Activated CD4-positive, alpha-beta T cell treated with anti-CD3 and anti-CD28 coated beads for 1 hour (primary cell): ENCODE measurements around the gene FOXE1.

ENCODE experiments used
- DNase-seq: peaks from one replicate; pipeline ENCODE4 v3.0.0-alpha.2; 2020

FOXE1 gene

GRCh38 chr9:97848480-97849237 lies 4.4 kb upstream of the FOXE1 start:
- no peak for DNase-seq

DNA sequence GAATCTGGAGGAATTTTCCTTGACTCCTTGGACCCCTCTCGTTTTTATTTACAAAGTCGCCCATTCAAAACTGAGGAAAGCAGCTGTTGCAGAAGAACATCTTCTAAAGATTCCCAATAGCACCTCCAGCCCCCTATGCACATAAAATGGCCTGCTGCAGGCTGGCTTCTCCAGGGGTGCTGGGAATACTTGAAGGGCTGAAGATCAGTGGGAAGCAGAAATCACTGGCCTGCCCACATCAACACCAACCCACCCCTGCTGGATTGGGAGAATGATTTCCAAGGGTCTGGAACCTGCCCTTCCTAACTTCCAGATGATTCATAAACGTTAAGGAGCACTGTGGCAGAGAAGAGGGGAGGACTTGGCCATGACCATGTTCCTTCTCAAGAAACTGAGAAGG lies 3.0 kb upstream of the FOXE1 start:
- no peak for DNase-seq

- DNase-seq: no peak
Observed at GRCh38 chr9:97850746-97851445, 2.1 kb upstream of the FOXE1 start.

- no peak for DNase-seq
Observed at GRCh38 chr9:97851446-97851883, 1.6 kb upstream of the FOXE1 start.

- no peak for DNase-seq
Observed at GRCh38 chr9:97852001-97852398, 1.0 kb upstream of the FOXE1 start.

DNA sequence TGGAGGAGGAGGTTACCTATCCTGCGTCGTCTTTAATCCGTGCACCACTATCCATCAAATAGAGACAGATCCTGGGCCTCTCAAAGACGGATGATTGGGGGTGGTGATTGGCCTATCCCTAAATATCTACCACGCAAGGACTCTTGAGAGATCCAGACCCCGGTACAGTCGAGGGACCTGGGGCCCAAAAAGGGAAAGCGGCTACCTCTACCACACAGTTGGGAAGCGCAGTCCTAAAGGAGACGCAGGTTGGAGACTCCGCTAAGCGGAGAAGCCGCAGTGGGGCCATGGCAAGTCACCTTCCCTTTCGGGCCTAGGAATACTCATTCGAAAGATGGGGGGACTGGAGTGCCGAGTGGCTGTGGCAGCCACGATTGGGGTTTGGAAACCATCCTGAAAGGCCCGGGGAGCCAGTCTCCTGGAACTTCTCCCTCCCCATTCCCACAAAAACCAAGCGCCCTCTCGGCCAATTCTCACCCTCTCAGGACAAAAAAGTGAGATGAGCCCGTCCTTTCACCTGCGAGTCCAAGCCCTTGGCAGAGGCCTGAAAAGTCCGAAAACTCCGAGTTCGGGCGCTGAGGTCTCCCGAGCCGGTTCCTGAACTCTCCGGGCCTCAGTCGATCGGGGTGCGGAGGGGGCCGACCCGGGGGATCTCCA lies 499 bp upstream of the FOXE1 start:
- DNase-seq: no peak

DNA sequence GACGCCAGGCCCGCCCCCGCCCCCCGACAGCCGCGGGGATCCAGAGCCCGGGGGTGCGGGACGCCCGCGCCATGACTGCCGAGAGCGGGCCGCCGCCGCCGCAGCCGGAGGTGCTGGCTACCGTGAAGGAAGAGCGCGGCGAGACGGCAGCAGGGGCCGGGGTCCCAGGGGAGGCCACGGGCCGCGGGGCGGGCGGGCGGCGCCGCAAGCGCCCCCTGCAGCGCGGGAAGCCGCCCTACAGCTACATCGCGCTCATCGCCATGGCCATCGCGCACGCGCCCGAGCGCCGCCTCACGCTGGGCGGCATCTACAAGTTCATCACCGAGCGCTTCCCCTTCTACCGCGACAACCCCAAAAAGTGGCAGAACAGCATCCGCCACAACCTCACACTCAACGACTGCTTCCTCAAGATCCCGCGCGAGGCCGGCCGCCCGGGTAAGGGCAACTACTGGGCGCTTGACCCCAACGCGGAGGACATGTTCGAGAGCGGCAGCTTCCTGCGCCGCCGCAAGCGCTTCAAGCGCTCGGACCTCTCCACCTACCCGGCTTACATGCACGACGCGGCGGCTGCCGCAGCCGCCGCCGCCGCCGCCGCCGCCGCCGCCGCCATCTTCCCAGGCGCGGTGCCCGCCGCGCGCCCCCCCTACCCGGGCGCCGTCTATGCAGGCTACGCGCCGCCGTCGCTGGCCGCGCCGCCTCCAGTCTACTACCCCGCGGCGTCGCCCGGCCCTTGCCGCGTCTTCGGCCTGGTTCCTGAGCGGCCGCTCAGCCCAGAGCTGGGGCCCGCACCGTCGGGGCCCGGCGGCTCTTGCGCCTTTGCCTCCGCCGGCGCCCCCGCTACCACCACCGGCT lies 1.0 kb downstream of the FOXE1 start:
- DNase-seq: peak; percentile 42

GRCh38 chr9:97854696-97855485 lies 1.9 kb downstream of the FOXE1 start:
- DNase-seq: no peak

GRCh38 chr9:97855486-97855875 lies 2.5 kb downstream of the FOXE1 start:
- DNase-seq: no peak

DNA sequence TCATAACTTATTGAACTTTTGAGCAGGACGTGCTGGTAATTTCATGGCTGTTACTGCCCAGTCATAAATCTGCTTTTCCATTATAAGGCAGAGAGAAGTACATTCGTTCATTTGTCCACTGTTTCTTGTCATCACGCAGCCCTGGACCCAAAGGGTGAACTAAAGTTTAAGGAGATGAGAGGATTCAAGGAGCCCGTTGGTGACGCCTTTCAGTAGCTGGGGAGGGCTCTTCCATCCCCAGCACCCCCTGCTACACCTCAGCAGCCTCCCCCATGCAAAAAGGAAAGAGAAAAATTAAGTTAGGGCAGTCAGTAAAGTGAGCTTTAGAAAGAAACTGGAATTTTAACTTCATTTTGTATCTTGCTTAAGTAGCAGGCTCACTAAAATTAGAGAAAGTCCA lies 2.9 kb downstream of the FOXE1 start:
- DNase-seq: no peak

GRCh38 chr9:97856857-97857605 lies 4.0 kb downstream of the FOXE1 start:
- no peak for DNase-seq

DNA sequence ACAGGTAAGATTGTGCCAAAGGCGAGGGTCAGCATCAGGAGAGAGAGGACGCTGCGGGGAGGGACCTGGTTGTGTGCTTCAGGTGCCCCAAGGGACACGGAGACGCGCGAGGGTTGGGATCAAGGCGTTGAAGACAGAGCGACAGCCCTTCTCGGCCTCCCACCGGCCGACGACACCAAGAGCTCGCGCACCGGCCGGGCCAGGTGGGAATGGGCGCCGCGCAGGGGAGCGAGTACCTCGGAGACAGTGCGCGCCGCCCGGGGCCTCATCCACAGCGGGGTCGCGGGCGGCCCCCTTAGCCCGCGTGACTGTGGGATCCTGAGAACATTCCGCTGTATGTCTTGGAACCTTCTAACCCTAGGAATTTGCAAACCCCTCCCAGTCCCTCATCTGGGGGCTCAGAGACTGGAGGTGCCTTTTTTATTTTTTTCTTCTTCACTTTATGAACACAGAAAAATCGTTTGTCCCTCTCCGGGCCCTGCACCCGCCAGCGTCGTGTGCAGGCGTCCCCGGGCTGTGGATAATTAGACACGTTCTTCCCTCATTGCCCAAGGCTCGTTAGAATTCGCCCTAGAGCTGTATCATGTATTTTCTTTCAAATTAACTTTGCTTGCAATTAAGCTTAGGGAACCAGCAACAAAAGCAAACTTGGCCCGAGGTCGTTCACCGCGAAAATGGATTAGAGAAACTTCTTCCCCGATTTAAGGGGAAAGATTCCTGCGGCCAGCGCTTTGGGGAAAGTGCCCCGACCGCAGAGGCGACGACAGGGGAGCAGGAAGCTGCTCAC lies 4.8 kb downstream of the FOXE1 start:
- DNase-seq: no peak

DNA sequence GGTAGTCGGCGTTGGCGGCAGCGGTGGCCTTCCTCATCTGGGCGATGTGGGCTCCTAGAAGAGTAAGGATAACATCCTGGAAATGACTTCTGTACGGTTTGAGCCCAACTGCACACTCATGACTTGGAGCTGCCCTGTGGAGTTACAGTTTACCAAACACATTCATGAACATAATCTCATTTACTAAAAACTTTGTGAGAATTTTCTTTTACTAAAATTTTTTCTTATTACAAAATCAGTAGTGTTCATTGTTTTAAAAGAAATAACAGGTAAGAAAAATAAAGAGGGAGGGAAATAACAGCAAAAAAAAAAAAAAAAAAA lies 5.3 kb downstream of the FOXE1 start:
- no peak for DNase-seq

DNA sequence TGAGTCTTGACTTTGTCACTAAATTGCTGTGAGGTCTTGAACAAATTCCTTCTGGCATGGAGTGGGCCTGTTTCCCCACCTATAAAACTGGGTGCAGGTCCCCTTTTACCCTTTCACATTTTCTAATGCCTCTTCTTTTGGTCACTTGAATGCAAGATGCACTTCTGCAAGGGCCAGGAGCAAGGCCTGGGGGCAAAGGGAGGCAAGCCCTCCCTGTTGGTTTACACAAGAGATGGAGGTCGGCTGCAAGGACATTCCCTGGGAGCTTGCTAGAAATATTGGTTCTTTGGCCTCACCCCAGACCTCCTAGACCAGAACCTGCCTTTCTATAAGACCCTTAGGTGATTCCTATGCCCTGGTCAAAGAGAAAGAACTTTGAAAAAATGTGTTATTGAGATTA lies 5.8 kb downstream of the FOXE1 start:
- no peak for DNase-seq

DNA sequence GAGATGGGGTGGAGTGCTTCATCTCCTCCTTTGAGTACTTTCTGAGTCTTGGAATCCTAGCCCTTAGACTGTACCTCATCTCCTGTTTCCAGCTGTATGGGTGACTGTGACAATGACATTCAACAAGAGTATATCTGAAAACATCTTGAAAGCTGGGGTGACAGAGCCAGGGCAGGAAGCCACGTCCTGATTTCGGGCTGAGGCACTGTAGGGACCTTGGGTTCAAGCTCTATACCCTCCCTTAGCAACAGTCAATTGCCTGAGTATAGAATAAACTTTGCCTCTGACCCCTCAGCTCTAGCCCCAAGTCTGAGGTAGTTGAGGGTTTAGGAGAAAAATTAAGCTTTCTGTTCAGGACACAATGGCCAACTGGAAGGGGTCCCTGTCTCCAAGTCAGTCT lies 6.3 kb downstream of the FOXE1 start:
- no peak for DNase-seq

DNA sequence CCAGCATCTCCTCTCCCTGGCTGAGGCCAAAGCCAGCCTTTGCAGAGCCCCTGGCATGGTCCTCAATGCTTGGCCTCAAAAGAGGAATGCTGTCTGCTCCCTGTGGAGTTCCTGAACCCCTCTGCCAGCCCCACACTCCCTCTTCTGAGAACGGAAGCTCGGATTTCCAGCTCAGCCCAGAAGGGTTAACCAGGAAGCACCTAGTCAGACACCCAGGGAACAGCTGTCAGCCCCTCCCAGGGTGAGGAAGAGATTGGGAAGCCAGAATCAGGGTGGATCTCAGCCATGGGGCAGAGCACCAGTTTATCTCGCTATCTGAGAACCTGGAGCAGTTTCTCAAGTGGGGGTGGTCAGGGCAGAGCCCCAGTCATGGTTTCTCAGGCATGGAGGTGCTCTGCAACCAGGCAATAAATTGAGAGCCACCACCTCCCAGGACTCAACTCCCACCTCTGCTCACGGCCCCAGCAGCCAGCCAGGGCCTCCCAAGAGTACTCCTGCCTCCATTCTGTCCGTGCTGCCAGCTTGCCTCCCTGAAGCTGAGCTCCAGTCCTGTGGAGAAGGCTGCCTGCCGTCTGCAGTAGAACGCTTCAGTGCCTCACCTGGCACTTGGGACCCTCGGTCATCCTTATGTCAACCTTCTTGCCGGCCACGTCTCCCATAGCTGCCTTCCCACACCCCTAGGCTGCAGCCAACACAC lies 7.6 kb downstream of the FOXE1 start:
- no peak for DNase-seq

GRCh38 chr9:97861148-97861475 lies 8.1 kb downstream of the FOXE1 start:
- no peak for DNase-seq

DNA sequence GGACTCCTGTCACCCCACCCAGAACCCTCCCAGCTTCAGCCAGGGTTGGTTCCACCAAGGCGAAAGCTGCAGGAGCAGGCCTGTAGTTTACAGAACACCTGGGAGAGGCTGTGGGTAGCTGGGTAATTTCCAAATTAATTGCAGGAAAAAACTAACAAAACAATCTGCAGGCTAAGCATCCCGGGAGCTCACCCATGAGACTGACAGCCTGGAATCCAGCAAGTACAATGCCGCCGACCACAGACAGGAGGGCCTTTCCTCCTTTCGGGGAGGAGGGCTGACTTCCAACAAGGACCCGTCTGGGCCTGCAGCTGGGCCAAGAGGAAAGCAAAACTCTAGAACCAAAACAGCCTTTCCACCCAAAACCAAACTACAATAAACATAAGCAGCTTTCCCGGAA lies 10.3 kb downstream of the FOXE1 start:
- DNase-seq: no peak

DNA sequence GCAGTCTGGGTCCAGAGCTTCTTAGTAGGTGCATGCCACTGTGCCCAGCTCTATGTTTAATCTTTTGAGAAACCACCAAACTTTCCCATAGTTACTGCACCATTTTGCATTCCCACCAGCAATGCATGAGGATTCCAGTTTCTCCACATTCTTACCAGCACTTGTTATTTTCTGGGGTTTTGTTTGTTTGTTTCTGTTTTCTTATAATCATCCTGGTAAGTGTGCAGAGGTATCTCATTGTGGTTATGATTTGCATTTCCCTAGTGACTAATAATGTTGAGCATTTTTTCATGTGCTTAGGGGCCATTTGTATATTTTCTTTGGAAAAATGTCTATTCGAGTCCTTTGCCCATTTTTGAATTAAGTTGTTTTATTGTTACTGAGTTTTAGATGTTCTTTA lies 11.4 kb downstream of the FOXE1 start:
- DNase-seq: no peak

GRCh38 chr9:97866300-97866699 lies 13.3 kb downstream of the FOXE1 start:
- DNase-seq: no peak
